Fibroblast of skin of right biceps (primary cell): ENCODE data around the gene THSD7B.
"Not testable (repeated sequence)": the region's sequence is repeated elsewhere in the genome, so short reads cannot be mapped to it uniquely, and the experiment has no call there.

Experiments
- DNase-seq: peaks from one replicate; pipeline ENCODE4 v3.0.0-alpha.2; 2013

Gene THSD7B

DNA sequence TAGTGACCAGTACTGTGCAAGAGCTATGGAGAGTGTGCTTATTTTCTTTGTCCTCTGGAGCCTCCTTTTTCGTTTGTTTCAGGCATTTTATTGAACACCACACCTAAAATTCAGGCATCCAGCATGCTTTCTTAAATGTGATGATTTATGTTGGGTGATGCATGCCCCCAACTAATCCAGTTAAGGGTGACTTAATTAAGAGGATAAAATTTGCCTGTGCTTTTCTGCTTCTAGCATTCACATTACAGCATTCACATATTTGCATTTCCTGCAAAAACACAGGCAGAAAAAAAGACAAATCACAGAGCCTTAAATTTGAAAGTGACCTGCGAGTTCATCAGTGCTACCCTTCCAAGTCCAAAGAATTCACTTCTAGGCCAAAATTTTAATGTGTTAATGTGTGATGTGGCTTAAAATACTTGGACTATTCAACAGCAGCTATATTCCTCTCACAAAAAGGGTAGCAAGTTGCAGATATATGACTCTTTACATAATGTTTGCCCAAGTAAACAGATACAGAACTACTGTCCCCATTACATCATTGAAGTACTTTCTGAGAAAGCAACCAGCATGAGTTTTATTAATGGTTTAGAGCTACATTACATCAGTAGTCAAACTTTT is 286.5 kb downstream of the THSD7B start:
- no peak for DNase-seq

- DNase-seq = no peak
Observed at GRCh38 chr2:137056704-137057103, 291.4 kb downstream of the THSD7B start.

- DNase-seq = not testable (repeated sequence)
Observed at GRCh38 chr2:137076111-137076765, 310.9 kb downstream of the THSD7B start.

GRCh38 chr2:137091704-137092103 is 326.4 kb downstream of the THSD7B start:
- no peak for DNase-seq

DNA sequence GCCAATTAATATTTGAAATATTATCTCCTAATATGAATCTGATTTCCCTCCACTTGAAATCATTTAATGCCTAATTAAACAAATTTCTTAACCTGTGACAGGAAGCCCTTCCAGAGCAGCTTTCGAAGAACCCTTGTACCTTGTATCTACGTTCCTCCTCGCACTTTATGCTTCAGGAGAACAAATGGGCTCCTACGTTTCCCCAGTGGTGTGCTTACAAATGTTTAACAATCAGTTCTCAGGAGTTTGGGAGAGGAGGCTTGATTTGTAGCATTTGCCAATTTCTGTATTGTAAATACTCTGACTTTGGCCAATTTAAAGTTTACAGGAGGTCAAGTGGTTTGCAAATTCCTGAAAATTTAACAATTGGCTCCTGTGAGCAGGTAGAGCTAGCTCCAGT is 327.8 kb downstream of the THSD7B start:
- DNase-seq = no peak

GRCh38 chr2:137096187-137096586 is 330.8 kb downstream of the THSD7B start:
- DNase-seq = no peak

DNA sequence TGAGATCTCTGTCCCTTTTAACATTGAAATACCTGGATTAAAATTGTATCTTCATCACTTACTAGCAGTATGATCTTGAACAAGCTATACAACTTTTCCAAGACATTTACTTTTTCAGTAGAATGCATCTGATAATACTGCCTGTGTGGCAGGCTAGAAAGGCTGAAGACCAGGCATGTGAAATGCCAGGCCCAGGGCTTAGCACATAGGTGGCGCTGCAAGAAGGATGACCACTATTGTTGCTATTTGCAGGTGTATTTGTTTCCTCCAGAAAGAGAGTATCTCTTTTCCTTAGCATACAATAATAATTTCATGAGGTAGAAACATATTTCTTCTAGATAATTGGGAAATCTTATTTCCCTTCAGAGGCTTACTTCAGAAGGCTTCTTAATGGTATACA is 331.3 kb downstream of the THSD7B start:
- DNase-seq = no peak

GRCh38 chr2:137101814-137102213 is 336.5 kb downstream of the THSD7B start:
- not testable (repeated sequence) for DNase-seq

- no peak for DNase-seq
Observed at GRCh38 chr2:137107904-137108303, 342.6 kb downstream of the THSD7B start.

DNA sequence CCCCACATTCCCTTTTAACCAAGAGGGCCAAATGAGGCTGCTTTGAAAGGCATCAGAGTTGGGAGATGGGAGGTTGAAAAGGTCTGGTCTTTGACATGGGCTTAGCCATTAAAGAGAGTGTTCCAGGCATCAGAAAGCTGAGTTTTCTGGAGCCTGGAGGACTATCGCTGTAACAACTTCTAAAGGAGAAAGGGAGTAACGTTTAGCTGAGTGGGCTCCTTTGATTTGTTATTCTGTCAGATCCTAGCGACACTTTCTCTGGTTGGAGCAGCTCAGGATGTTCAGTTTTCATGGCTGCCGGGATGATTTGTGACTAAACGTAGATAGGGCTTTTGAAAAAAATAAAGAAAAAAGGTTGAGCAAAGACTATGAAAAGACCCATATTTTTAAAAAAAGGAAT is 346.6 kb downstream of the THSD7B start:
- no peak for DNase-seq

GRCh38 chr2:137115081-137115794 is 349.9 kb downstream of the THSD7B start:
- peak; percentile 12 for DNase-seq

- DNase-seq = no peak
Observed at GRCh38 chr2:137115795-137116089, 350.4 kb downstream of the THSD7B start.

- DNase-seq = peak; percentile 41
Observed at GRCh38 chr2:137117385-137117784, 352.0 kb downstream of the THSD7B start.

GRCh38 chr2:137118140-137118539 is 352.8 kb downstream of the THSD7B start:
- peak; percentile 14 for DNase-seq

DNA sequence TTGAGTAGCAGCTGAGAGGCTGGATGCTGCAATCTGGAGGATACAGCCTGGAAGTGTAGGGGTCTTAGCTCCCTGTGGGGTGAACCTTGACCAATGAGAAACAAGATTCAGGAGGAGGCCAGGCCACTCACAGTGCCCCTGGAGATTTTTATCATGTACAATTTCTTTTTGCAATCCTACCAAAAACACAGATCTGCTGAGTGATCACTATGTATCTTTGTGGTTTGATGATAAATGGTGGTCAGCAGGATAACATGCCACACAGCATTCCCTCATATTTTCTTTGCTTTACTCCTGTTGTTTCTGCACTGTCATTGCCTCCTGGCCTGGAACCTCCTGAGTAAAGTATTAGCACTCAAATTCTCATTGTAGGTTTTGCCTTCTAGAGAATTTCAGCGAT is 357.9 kb downstream of the THSD7B start:
- peak; percentile 69 for DNase-seq

GRCh38 chr2:137133225-137133624 is 367.9 kb downstream of the THSD7B start:
- DNase-seq = no peak

- no peak for DNase-seq
Observed at GRCh38 chr2:137138263-137138662, 372.9 kb downstream of the THSD7B start.

DNA sequence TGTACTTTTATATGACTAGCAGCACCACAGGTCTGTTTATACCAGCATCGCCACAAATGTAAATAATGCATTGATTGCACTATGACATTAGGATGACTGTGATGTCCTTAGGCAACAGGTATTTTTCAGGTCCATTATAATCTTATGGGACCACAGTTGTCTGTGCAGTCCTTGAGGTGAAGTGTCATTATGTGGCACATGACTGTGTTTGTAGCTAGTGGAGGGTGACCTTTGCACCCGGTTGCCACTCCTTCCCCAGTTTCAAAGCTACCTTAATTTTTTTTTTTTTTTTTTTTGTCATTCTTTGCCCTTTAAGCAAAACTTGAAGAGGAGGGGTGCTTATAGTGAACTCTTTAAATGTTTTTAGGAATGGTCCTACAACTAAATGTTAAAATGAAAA is 386.4 kb downstream of the THSD7B start:
- no peak for DNase-seq

- DNase-seq = peak; percentile 28
Observed at GRCh38 chr2:137154946-137155345, 389.6 kb downstream of the THSD7B start.

GRCh38 chr2:137155356-137156104 is 390.2 kb downstream of the THSD7B start:
- peak; percentile 61 for DNase-seq

- no peak for DNase-seq
Observed at GRCh38 chr2:137156221-137156844, 391.0 kb downstream of the THSD7B start.

DNA sequence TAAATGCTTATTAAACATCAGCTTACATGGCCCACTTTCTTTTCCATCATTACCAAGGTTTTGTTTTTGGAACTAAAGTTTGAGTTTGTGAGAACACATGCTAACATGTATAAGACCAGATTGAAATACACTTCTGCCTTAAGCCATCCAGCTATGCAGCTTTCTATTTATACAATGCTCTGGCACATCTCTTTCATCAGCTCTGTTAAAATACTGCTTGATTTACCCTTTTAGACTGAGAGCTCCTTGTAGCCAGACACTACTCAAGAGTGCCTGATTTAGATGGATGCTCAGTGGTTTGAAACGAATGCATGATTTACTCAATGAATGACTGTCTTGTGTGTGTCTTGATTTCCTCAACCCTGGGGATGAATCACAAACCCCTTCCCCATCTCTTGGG is 392.5 kb downstream of the THSD7B start:
- no peak for DNase-seq

- DNase-seq = no peak
Observed at GRCh38 chr2:137161250-137161649, 395.9 kb downstream of the THSD7B start.
